Sigmoid colon (tissue), 7 donors: ENCODE results near the gene IL6ST. TPM values are rescaled to one million over a fixed set of nuclear protein-coding genes. Genes with fewer than 3 reads are reported as not detected.

Experiments used
- DNase-seq: peaks from one replicate; pipeline ENCODE4 v3.0.0-alpha.2; 2019
- H3K27ac ChIP-seq, 4 donors: fragments of 200-600 bp; sonication (generic); one replicate each; pipeline ENCODE4 v1.5.1; 2016 to 2019; ENCODE audit warnings: mild to moderate bottlenecking in 1 of 4
- H3K27me3 ChIP-seq, 3 donors: fragments of 200-600 bp; sonication (generic); one replicate each; pipeline ENCODE4 v1.5.1; 2019; ENCODE audit warnings: mild to moderate bottlenecking in 1 of 3
- H3K36me3 ChIP-seq, 4 donors: fragments of 200-600 bp; sonication (generic); one replicate each; pipeline ENCODE4 v1.5.1; 2016 to 2019
- H3K4me1 ChIP-seq, 4 donors: fragments of 200-600 bp; sonication (generic); one replicate each; pipeline ENCODE4 v1.5.1; 2017 to 2019
- H3K4me3 ChIP-seq, 4 donors: fragments of 200-600 bp; sonication (generic); one replicate each; pipeline ENCODE4 v1.5.1; 2017 to 2019; ENCODE audit warnings: mild to moderate bottlenecking in 2 of 4, moderate library complexity in 1 of 4
- H3K9me3 ChIP-seq, 4 donors: fragments of 200-600 bp in 3 of 4; sonication (generic) in 3 of 4; one replicate each; pipeline versions ENCODE4 v1.5.1 to v1.6.1; 2013 to 2019
- EP300 ChIP-seq, 4 donors: sonication (generic); formaldehyde crosslinking; IDR thresholded peaks; one replicate each; pipeline ENCODE4 v1.6.1; 2017; ENCODE audit warnings: antibody characterized with exemption in 4 of 4
- POLR2A ChIP-seq, 2 donors: fragments of 450-650 bp; IDR thresholded peaks; one replicate each; pipeline ENCODE4 v1.6.1; 2016; ENCODE audit warnings: antibody characterized with exemption in 2 of 2, mild to moderate bottlenecking in 2 of 2, moderate library complexity in 2 of 2
- POLR2AphosphoS5 ChIP-seq, 4 donors: sonication (generic); formaldehyde crosslinking; IDR thresholded peaks; one replicate each; pipeline ENCODE4 v1.6.1; 2017; ENCODE audit warnings: antibody characterized with exemption in 4 of 4
- WGBS, 2 donors: extraction: QIAGEN DNeasy Blood & Tissue Kit; methylation state at CpG; one replicate each; pipeline ENCODE4 v1.1.7; 2013; 5-methylcytosine and 5-hydroxymethylcytosine counted together
- intact Hi-C: fragments of 100-400 bp; cut with DNase I; formaldehyde crosslinking; loops from one replicate; pipeline ENCODE4 v1.15.1; 2023
- polyA plus RNA-seq, 3 donors: library from polyadenylated mRNA; stranded (reverse); fragments of 200-250 nt; gene quantifications; one replicate each; pipeline ENCODE4 v1.2.3, GENCODE V29; 2013
- total RNA-seq, 4 donors: library from RNA; depleted of rRNA; stranded (reverse); fragments of >200 nt; gene quantifications; one replicate each; pipeline ENCODE4 v1.1.0, GENCODE V29; 2016
- TF ChIP-seq, protein P1 (sequence below), 4 experiments: fragments of 450-650 bp in 3 of 4; fragments of 200-600 bp in 1 of 4; IDR thresholded peaks; one replicate each; pipeline ENCODE4 v1.5.1; 2016 to 2019; ENCODE audit warnings: antibody characterized with exemption in 4 of 4, mild to moderate bottlenecking in 3 of 4, moderate library complexity in 2 of 4
- donor health status: healthy with polysubstance abuse.
- donor health status: Bipolar disorder and iron deficiency.
- donor health status: healthy.

The IL6ST gene
- total and polyA plus RNA-seq, 7 donors: 7.4 to 373 (median 206) TPM

DNA sequence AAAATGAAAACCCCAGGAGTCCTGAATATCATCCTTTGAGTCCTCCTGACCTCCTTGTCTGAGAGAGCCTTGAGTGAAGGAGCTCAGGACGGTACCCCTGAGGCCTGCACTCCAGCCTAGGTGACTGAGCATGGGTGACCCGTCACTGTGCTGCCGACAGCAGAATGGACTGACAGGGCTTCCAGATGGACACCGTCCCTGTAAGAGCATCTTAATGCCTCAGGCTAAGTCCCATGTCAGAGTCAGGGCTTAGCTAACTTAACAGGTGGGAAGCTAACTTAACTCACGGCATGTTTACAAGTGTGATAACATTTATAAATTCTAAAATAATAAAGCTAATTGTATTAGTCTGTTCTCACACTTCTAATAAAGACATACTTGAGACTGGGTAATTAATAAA, 68.3 kb downstream of the IL6ST start:
- Histone ChIP-seq H3K4me1 (no peaks in the 10 kb centered on the region), H3K27me3 (no peaks in the 10 kb centered on the region), H3K36me3 (no peaks in the 10 kb centered on the region), H3K4me3 (no peak overlapping the region), H3K9me3 (no peaks in the 10 kb centered on the region), H3K27ac (no peak overlapping the region)
- no peak for DNase-seq
- no peak for TF ChIP-seq EP300 (IDR thresholded peaks at IDR 0.05)
- TF ChIP-seq, protein P1, sequence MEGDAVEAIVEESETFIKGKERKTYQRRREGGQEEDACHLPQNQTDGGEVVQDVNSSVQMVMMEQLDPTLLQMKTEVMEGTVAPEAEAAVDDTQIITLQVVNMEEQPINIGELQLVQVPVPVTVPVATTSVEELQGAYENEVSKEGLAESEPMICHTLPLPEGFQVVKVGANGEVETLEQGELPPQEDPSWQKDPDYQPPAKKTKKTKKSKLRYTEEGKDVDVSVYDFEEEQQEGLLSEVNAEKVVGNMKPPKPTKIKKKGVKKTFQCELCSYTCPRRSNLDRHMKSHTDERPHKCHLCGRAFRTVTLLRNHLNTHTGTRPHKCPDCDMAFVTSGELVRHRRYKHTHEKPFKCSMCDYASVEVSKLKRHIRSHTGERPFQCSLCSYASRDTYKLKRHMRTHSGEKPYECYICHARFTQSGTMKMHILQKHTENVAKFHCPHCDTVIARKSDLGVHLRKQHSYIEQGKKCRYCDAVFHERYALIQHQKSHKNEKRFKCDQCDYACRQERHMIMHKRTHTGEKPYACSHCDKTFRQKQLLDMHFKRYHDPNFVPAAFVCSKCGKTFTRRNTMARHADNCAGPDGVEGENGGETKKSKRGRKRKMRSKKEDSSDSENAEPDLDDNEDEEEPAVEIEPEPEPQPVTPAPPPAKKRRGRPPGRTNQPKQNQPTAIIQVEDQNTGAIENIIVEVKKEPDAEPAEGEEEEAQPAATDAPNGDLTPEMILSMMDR (IDR thresholded peaks at IDR 0.05): no peak
- no peak for TF ChIP-seq POLR2AphosphoS5 (IDR thresholded peaks at IDR 0.05)
- no peak for TF ChIP-seq POLR2A (IDR thresholded peaks at IDR 0.05)
- intact Hi-C loops: no loop called here
- WGBS, 2 donors: 92 to 93% methylated on average over 5 of the region's 5 CpGs

DNA sequence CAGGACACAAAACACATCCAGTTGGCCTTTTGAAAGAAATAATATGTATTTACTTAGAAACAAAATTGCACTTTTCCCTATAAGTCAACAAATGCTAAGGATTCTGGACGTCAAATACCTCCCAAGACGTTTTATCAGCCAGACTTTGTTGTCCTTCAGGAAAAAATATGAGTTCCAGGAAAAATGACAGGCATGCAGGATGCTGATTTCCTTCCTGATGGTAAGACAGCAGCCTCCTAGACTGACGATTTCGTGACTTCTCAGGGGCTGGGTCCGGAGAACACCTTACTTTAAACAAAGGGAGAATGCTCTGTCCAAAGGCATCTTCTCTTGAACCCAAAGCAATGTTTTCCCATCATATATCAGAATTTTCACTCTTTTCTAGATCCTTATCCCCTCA, 69.1 kb downstream of the IL6ST start:
- no peaks in the 10 kb centered on the region for H3K36me3 ChIP-seq
- TF ChIP-seq EP300 (IDR thresholded peaks at IDR 0.05): no peak
- no peak for TF ChIP-seq POLR2A (IDR thresholded peaks at IDR 0.05)
- no peak for TF ChIP-seq POLR2AphosphoS5 (IDR thresholded peaks at IDR 0.05)
- TF ChIP-seq, protein P1 (IDR thresholded peaks at IDR 0.05): no peak
- H3K27ac ChIP-seq: no peak overlapping the region
- no peaks in the 10 kb centered on the region for H3K9me3 ChIP-seq
- no peaks in the 10 kb centered on the region for H3K4me1 ChIP-seq
- intact Hi-C loops: no loop called here
- H3K4me3 ChIP-seq: no peak overlapping the region
- 60 to 78% methylated on average over 5 of the region's 5 CpGs for WGBS, 2 donors
- H3K27me3 ChIP-seq: no peaks in the 10 kb centered on the region
- no peak for DNase-seq

DNA sequence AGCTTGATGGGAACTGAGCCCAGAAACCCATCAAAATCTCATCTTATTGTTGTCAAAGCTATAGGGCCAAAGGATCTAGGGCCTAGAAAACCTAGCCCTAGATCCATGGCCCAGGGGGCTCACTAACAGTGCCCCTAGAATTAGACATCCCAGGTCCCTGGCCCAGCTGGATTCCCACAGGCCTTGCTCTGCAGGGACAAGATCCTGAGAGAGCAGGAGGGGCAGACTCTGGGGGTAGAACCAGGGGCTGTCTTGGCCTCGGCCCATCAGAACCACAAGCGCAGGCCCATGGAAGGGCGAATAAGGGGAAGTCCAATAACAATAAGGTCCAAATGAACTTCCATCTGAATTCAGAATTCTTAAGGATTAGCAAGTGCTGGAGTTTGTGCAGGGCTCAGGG, 69.6 kb downstream of the IL6ST start:
- 96 to 97% methylated on average over 3 of the region's 3 CpGs for WGBS, 2 donors
- Histone ChIP-seq H3K4me1 (no peaks in the 10 kb centered on the region), H3K9me3 (no peaks in the 10 kb centered on the region), H3K27ac (no peak overlapping the region), H3K36me3 (no peaks in the 10 kb centered on the region), H3K4me3 (no peak overlapping the region), H3K27me3 (no peaks in the 10 kb centered on the region)
- intact Hi-C loops: no loop called here
- DNase-seq: no peak
- TF ChIP-seq, protein P1 (IDR thresholded peaks at IDR 0.05): no peak
- TF ChIP-seq POLR2A (IDR thresholded peaks at IDR 0.05): no peak
- no peak for TF ChIP-seq POLR2AphosphoS5 (IDR thresholded peaks at IDR 0.05)
- TF ChIP-seq EP300 (IDR thresholded peaks at IDR 0.05): no peak

DNA sequence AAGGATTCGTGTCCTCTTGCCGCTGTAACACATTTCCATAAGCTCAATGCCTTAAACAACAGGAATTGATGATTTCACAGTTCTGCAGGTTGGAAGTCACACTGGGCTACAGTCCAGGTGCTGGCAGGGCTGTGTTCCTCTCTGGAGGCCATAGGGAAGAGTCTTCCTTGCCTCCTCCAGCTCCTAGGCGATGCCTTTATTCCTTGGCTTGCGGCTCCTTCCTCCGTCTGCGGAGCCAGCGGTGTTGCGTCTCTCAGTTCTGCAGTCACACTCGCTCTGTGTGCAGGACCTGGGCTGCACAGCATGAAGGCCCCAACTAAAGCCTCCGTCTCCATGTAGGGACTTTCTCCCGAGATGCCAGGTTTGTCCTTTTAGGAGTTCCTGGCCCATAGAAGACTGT, 70.0 kb downstream of the IL6ST start:
- H3K27ac ChIP-seq: no peak overlapping the region
- H3K36me3 ChIP-seq: no peaks in the 10 kb centered on the region
- H3K9me3 ChIP-seq: no peaks in the 10 kb centered on the region
- H3K4me3 ChIP-seq: no peak overlapping the region
- 89 to 98% methylated on average over 11 of the region's 11 CpGs for WGBS, 2 donors
- H3K4me1 ChIP-seq: no peaks in the 10 kb centered on the region
- intact Hi-C loops: no loop called here
- DNase-seq: no peak
- H3K27me3 ChIP-seq: no peaks in the 10 kb centered on the region
- no peak for TF ChIP-seq POLR2AphosphoS5 (IDR thresholded peaks at IDR 0.05)
- no peak for TF ChIP-seq POLR2A (IDR thresholded peaks at IDR 0.05)
- TF ChIP-seq, protein P1 (IDR thresholded peaks at IDR 0.05): no peak
- TF ChIP-seq EP300 (IDR thresholded peaks at IDR 0.05): no peak

DNA sequence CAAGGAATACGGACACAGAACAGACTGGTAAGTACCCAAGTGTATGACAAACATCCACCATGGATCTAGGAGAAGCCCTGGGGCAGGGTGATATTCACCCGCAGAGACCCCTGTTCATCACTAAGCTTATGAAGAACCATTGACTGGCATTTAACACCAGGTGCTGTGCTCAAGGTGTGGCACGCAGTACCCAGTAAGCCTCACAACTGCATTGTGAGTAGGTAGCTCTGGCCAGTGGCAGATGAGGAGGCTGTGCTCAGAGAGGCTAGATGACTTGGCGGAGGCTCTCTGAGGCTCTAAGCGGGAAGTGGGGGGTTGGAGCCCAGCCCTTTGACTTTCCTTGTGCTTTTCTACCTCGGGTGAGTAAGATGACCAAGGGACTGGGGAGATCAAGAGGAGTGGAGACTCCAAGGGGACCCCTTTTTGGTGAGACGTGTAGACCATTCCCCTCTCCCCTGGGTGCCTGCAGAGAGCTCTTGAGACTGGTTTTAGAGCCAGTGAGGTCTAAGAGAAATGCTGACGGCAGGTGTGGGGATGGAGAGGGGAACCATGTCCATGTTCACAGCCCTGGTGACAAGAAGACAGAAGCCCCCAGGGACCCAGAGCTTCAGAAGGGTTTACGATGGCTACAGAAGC, 70.8 kb downstream of the IL6ST start:
- H3K4me1 ChIP-seq: no peaks in the 10 kb centered on the region
- H3K9me3 ChIP-seq: no peaks in the 10 kb centered on the region
- no peaks in the 10 kb centered on the region for H3K27me3 ChIP-seq
- no peak overlapping the region for H3K27ac ChIP-seq
- no peak for DNase-seq
- TF ChIP-seq POLR2A (IDR thresholded peaks at IDR 0.05) (no peak), POLR2AphosphoS5 (IDR thresholded peaks at IDR 0.05) (no peak)
- intact Hi-C loops: no loop called here
- no peaks in the 10 kb centered on the region for H3K36me3 ChIP-seq
- WGBS, 2 donors: 90% methylated on average over 9 of the region's 9 CpGs
- H3K4me3 ChIP-seq: no peak overlapping the region
